Breast epithelium (tissue), 3 donors: ENCODE measurements around the gene CHN1.

Experiments used
- CTCF ChIP-seq, 3 donors: fragments of 450-650 bp; IDR thresholded peaks; one replicate each; pipeline ENCODE4 v1.5.1; 2016 to 2017; ENCODE audit warnings: antibody characterized with exemption in 3 of 3, mild to moderate bottlenecking in 3 of 3, moderate library complexity in 3 of 3
- POLR2A ChIP-seq: fragments of 450-650 bp; IDR thresholded peaks from one replicate; pipeline ENCODE4 v1.6.1; 2016; ENCODE audit warnings: antibody characterized with exemption, mild to moderate bottlenecking, moderate library complexity
- POLR2AphosphoS5 ChIP-seq, 3 donors: sonication (generic); formaldehyde crosslinking; IDR thresholded peaks; one replicate each; pipeline ENCODE4 v1.6.1; 2017; ENCODE audit warnings: antibody characterized with exemption in 3 of 3

- TF ChIP-seq CTCF (IDR thresholded peaks at IDR 0.05) (no peak), POLR2A (no peak), POLR2AphosphoS5 (IDR thresholded peaks at IDR 0.05) (no peak)
Measured at GRCh38 chr2:174805803-174806202, 199.4 kb downstream of the CHN1 start.
